ENCODE measurements around the gene IGFALS.

IGFALS gene

GRCh38 chr16:1767116-1767994 is 26.1 kb downstream of the IGFALS start:
- Mint-ChIP-seq H3K36me3 (ENCODE audit: low read depth) (peaks cover 3% of the 10 kb centered on the region), H3K4me3 (peak overlapping the region in 1 of 3 experiments; percentile 51), H3K27me3 (ENCODE audit: low read depth) (no peaks in the 10 kb centered on the region), H3K9me3 (no peaks in the 10 kb centered on the region), H3K4me1 (peaks cover 7% of the 10 kb centered on the region), H3K27ac (no peak overlapping the region)
- no peak for TF ChIP-seq CTCF (IDR thresholded peaks at IDR 0.05; ENCODE audit: unreplicated experiment in 3 of 3)

GRCh38 chr16:1766701-1767100 is 26.8 kb downstream of the IGFALS start:
- peaks cover 3% of the 10 kb centered on the region for H3K36me3 Mint-ChIP-seq (ENCODE audit: low read depth)
- peaks cover under 1% of the 10 kb centered on the region for H3K4me1 Mint-ChIP-seq
- no peak for TF ChIP-seq CTCF (IDR thresholded peaks at IDR 0.05; ENCODE audit: unreplicated experiment in 3 of 3)

GRCh38 chr16:1766231-1766630 is 27.3 kb downstream of the IGFALS start:
- no peak for TF ChIP-seq CTCF (IDR thresholded peaks at IDR 0.05; ENCODE audit: unreplicated experiment in 3 of 3)
- peaks cover 7% of the 10 kb centered on the region for H3K36me3 Mint-ChIP-seq (ENCODE audit: low read depth)

More at GRCh38 chr16:1766701-1767100, 26.8 kb downstream of the IGFALS start:
- H3K4me3 Mint-ChIP-seq = no peak overlapping the region
- H3K27me3 Mint-ChIP-seq (ENCODE audit: low read depth) = no peaks in the 10 kb centered on the region
- no peaks in the 10 kb centered on the region for H3K9me3 Mint-ChIP-seq
- no peak overlapping the region for H3K27ac Mint-ChIP-seq

GRCh38 chr16:1765826-1766225 is 27.7 kb downstream of the IGFALS start:
- Mint-ChIP-seq H3K4me1 (no peaks in the 10 kb centered on the region), H3K27ac (no peak overlapping the region), H3K27me3 (ENCODE audit: low read depth) (no peaks in the 10 kb centered on the region), H3K36me3 (ENCODE audit: low read depth) (peaks cover 9% of the 10 kb centered on the region), H3K9me3 (no peaks in the 10 kb centered on the region), H3K4me3 (no peak overlapping the region)
- TF ChIP-seq CTCF (IDR thresholded peaks at IDR 0.05; ENCODE audit: unreplicated experiment in 3 of 3) = no peak

More at GRCh38 chr16:1766231-1766630, 27.3 kb downstream of the IGFALS start:
- no peaks in the 10 kb centered on the region for H3K4me1 Mint-ChIP-seq
- no peaks in the 10 kb centered on the region for H3K9me3 Mint-ChIP-seq
- no peak overlapping the region for H3K27ac Mint-ChIP-seq
- no peak overlapping the region for H3K4me3 Mint-ChIP-seq
- H3K27me3 Mint-ChIP-seq (ENCODE audit: low read depth) = no peaks in the 10 kb centered on the region

GRCh38 chr16:1764971-1765370 is 28.5 kb downstream of the IGFALS start:
- H3K4me3 Mint-ChIP-seq = no peak overlapping the region
- no peaks in the 10 kb centered on the region for H3K27me3 Mint-ChIP-seq (ENCODE audit: low read depth)
- no peak for TF ChIP-seq CTCF (IDR thresholded peaks at IDR 0.05; ENCODE audit: unreplicated experiment in 3 of 3)
- H3K36me3 Mint-ChIP-seq (ENCODE audit: low read depth) = peaks cover 7% of the 10 kb centered on the region
- H3K9me3 Mint-ChIP-seq = no peaks in the 10 kb centered on the region
- no peaks in the 10 kb centered on the region for H3K4me1 Mint-ChIP-seq
- no peak overlapping the region for H3K27ac Mint-ChIP-seq
